ENCODE measurements around the gene TFB2M.

The TFB2M gene

GRCh38 chr1:246550402-246550801, 15.7 kb downstream of the TFB2M start:
- no peak for DNase-seq

GRCh38 chr1:246549665-246550064, 16.4 kb downstream of the TFB2M start:
- no peak for DNase-seq

- DNase-seq: no peak
Measured at GRCh38 chr1:246544001-246544400, 22.1 kb downstream of the TFB2M start.

GRCh38 chr1:246540738-246541491, 25.1 kb downstream of the TFB2M start:
- DNase-seq: no peak

- DNase-seq: peak; percentile 71
Measured at GRCh38 chr1:246537887-246538286, 28.2 kb downstream of the TFB2M start.

- no peak for DNase-seq
Measured at GRCh38 chr1:246537441-246537840, 28.6 kb downstream of the TFB2M start.

- no peak for DNase-seq
Measured at GRCh38 chr1:246534114-246534513, 31.9 kb downstream of the TFB2M start.

- DNase-seq: no peak
Measured at GRCh38 chr1:246533371-246533905, 32.6 kb downstream of the TFB2M start.

GRCh38 chr1:246532519-246532918, 33.5 kb downstream of the TFB2M start:
- no peak for DNase-seq

GRCh38 chr1:246530482-246530881, 35.6 kb downstream of the TFB2M start:
- DNase-seq: no peak

- DNase-seq: peak; percentile 42
Measured at GRCh38 chr1:246528933-246529731, 36.9 kb downstream of the TFB2M start.

GRCh38 chr1:246527402-246528088, 38.5 kb downstream of the TFB2M start:
- no peak for DNase-seq

GRCh38 chr1:246526915-246527314, 39.1 kb downstream of the TFB2M start:
- DNase-seq: no peak

- no peak for DNase-seq
Measured at GRCh38 chr1:246526380-246526779, 39.7 kb downstream of the TFB2M start.

- no peak for DNase-seq
Measured at GRCh38 chr1:246519514-246519913, 46.5 kb downstream of the TFB2M start.

- no peak for DNase-seq
Measured at GRCh38 chr1:246518456-246519205, 47.4 kb downstream of the TFB2M start.

GRCh38 chr1:246517391-246517790, 48.7 kb downstream of the TFB2M start:
- DNase-seq: no peak

GRCh38 chr1:246516126-246516525, 49.9 kb downstream of the TFB2M start:
- no peak for DNase-seq

- no peak for DNase-seq
Measured at GRCh38 chr1:246515390-246516005, 50.6 kb downstream of the TFB2M start.

- no peak for DNase-seq
Measured at GRCh38 chr1:246513619-246514343, 52.3 kb downstream of the TFB2M start.

GRCh38 chr1:246513041-246513440, 53.0 kb downstream of the TFB2M start:
- no peak for DNase-seq
